Measurements from ENCODE around the gene SNRK.

DNA sequence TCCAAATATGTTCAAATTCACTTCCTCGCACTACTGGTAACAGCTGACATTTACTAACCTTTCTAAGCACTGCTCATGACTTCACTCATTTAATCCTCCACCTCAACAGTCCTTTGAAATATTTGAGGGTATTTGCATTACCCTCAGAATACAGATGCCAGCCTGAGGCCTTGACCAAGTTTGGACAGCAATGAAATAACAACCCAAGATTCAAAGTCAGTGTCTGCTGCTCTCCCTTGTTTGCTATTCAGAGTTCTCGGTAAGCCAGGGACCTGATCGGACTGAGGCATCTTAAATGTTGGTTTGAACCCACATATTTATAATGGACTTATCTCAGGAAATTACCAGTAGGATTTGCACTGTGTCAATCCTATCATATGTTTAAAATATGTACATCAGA, 19.9 kb upstream of the SNRK start:
- TF ChIP-seq CTCF (IDR thresholded peaks at IDR 0.05; ENCODE audit: borderline replicate concordance, extremely low read depth, low read length, poor library complexity, severe bottlenecking) = no peak
- TF ChIP-seq EZH2 (IDR thresholded peaks at IDR 0.05; ENCODE audit: borderline replicate concordance, low read depth, low read length, severe bottlenecking) = no peak

Data from DND-41 (cell line).